GM12878 (cell line): ENCODE measurements around the gene CREBBP.

ENCODE experiments used
- BMI1 ChIP-seq: fragments of 450-650 bp; IDR thresholded peaks from 2 replicates; pipeline ENCODE4 v1.6.1; 2016; ENCODE audit warnings: mild to moderate bottlenecking, moderate library complexity, borderline replicate concordance
- CREB1 ChIP-seq: IDR thresholded peaks from 2 replicates; pipeline ENCODE4 v1.6.1; 2012; ENCODE audit warnings: low read depth, mild to moderate bottlenecking, inconsistent platforms
- CTCF ChIP-seq, 3 experiments: IDR thresholded peaks in 2 of 3; conservative IDR thresholded peaks in 1 of 3; 2 replicates each; pipeline ENCODE4 v1.5.1; 2011; ENCODE audit warnings: low read depth in 3 of 3, low read length in 3 of 3, mild to moderate bottlenecking in 3 of 3, control low read depth in 2 of 3, moderate library complexity in 2 of 3, inconsistent platforms in 1 of 3, mixed read lengths in 1 of 3; ENCODE audit not compliant: control insufficient read depth in 2 of 3, insufficient read depth in 1 of 3; ENCODE audit errors: extremely low read depth in 1 of 3
- EZH2 ChIP-seq: IDR thresholded peaks from 2 replicates; pipeline ENCODE4 v1.6.1; 2012; ENCODE audit warnings: low read depth, mild to moderate bottlenecking, control low read depth, inconsistent platforms, low read length, borderline replicate concordance; ENCODE audit not compliant: control insufficient read depth
- HDAC2 ChIP-seq: fragments of 200-600 bp; sonication (generic); IDR thresholded peaks from 2 replicates; pipeline ENCODE4 v1.6.1; 2017
- IRF5 ChIP-seq: fragments of 450-650 bp; IDR thresholded peaks from 2 replicates; pipeline ENCODE4 v1.6.1; 2017; ENCODE audit warnings: borderline replicate concordance
- NFYB ChIP-seq: IDR thresholded peaks from 2 replicates; pipeline ENCODE4 v1.6.1; 2011; ENCODE audit warnings: low read depth, mild to moderate bottlenecking, low read length, improper control_type of control experiment, moderate library complexity; ENCODE audit not compliant: insufficient read depth
- POLR2A ChIP-seq: IDR thresholded peaks from 2 replicates; pipeline ENCODE4 v1.6.1; 2011; ENCODE audit warnings: low read depth, mild to moderate bottlenecking, low read length
- POLR2AphosphoS2 ChIP-seq: IDR thresholded peaks from 2 replicates; pipeline ENCODE4 v1.6.1; 2011; ENCODE audit warnings: low read depth, mild to moderate bottlenecking, low read length, improper control_type of control experiment, moderate library complexity
- RAD51 ChIP-seq: fragments of 450-650 bp; IDR thresholded peaks from 2 replicates; pipeline ENCODE4 v1.6.1; 2016; ENCODE audit warnings: moderate library complexity, mild to moderate bottlenecking, inconsistent platforms
- SMAD1 ChIP-seq: fragments of 450-650 bp; IDR thresholded peaks from 2 replicates; pipeline ENCODE4 v1.6.1; 2018; ENCODE audit warnings: mild to moderate bottlenecking, low read depth; ENCODE audit not compliant: partially characterized antibody
- SUZ12 ChIP-seq: fragments of 200-600 bp; sonication (generic); IDR thresholded peaks from one replicate; pipeline ENCODE4 v1.6.1; 2018; ENCODE audit warnings: antibody characterized with exemption, mild to moderate bottlenecking; ENCODE audit not compliant: unreplicated experiment

DNA sequence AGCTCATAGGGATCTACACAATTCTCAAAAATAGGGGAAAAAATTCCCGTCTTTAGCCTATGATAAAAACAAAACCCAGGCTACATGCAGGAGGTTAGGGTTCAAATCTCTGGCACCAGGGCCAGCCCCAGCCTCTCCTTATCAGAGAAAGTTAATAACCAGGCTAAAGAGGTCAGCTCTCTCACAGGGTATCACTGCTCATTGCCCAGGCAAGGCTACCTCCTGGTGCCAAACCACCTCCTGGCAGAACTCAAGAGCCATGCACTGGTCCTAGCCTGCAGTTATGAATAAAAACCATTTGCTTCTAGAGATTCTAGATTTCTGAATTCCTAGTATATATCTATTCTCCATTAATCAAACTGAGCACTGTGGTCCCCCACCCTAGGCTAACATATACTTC lies 65.8 kb downstream of the CREBBP start:
- no peak for TF ChIP-seq CTCF (IDR thresholded peaks at IDR 0.05 in 2 of 3, conservative IDR thresholded peaks at IDR 0.05 in 1 of 3; ENCODE audit: control insufficient read depth in 2 of 3, extremely low read depth in 1 of 3, insufficient read depth in 1 of 3, low read depth in 3 of 3, low read length in 3 of 3)
- TF ChIP-seq POLR2AphosphoS2: no peak
- TF ChIP-seq RAD51: no peak
- TF ChIP-seq NFYB: no peak
- no peak for TF ChIP-seq IRF5
- no peak for TF ChIP-seq CREB1
- TF ChIP-seq BMI1: no peak
- no peak for TF ChIP-seq HDAC2
- no peak for TF ChIP-seq SUZ12
- no peak for TF ChIP-seq EZH2
- no peak for TF ChIP-seq SMAD1
- TF ChIP-seq POLR2A: no peak
